Hippocampal formation (tissue), 2 donors: ENCODE data around the gene LTO1.

ENCODE experiments used
- DNase-seq, 2 donors: peaks; one replicate each; lab custom pipeline; 2025; lab: John Stamatoyannopoulos, UW

LTO1 gene, protein sequence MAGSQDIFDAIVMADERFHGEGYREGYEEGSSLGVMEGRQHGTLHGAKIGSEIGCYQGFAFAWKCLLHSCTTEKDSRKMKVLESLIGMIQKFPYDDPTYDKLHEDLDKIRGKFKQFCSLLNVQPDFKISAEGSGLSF

DNA sequence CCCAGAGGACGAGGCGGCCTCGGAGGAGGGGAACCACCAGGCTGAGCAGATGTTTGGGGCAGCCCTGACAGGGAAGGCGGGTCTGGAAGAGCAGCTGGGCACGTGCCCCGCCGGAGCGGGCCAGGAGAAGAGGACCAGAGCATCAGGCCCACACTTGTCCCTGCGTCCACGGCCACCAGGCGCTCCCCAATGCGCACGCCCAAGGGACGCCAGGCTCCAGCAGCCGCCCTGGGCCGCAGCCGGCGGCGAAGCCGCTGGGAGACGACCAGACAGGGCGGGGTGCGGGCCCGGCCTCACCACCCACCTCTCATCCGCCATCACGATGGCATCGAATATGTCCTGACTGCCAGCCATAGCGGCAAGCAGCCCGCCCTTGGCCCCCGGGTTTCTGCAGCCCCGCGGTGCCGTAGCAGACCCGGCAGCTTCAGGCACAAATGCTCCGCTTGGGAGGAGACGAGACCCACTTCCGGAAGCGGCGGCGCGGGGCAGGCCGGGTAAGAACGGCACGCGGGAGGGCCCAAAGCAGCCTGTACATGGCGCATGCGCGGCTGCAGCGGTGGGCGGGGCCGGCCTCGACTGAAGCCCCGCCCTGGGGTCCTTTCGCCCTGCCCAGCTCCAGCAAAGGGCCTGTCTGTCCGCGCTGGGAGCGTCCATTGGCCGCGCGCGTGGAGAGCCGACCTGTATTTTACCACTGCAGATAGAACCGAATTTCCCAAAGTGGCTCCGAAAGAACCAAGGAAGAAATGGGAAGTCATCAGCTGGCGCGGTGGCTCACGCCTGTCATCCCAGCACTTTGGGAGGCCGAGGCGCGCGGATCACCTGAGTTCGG is at the start of gene LTO1:
Gene LTO1, minus strand, starts transcription at position 468 of the 829 bp plus-strand sequence. Its CDS starts 114 bp downstream, at position 354.
- peak; percentile 92 to 94 for DNase-seq

DNA sequence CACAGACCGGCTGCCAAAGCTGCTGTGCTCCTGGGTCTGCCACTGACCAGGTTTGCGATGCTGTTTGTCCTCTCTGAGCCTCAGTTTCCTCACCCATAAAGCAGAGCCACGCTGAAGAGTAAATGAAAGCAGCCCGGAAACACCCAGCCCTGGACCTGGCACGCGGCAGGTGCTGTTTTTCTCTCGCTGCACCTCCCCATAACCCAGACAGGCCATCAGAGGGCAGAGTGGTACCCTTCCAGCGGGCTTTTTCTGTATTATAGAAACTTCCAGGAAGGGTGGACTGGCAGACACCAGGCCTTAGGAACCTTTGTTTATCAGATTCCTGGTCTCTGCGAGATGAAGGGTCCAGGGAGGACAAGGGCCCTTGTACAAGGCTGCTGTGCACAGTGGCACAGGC is 46.6 kb upstream of the LTO1 start:
- no peak for DNase-seq

DNA sequence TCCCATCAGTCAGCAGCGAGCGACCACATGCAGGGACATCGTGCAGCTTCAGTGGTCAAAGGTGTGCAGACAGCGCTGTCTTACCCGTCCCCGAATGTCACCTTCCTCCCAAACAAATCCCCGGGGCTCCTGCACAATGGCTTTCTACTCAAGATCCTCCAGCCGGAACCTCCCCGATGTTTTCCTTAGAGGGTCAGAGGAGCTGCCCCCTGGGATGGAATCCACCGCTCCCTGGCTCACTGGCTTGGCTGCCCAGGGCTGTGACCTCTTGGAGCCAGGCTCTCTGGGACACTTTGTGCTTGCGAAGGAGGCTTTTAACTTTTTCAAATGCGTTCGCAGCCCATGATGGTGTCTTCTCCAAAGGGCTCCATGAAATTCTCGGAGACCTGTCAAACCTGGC is 46.0 kb upstream of the LTO1 start:
- DNase-seq = no peak

DNA sequence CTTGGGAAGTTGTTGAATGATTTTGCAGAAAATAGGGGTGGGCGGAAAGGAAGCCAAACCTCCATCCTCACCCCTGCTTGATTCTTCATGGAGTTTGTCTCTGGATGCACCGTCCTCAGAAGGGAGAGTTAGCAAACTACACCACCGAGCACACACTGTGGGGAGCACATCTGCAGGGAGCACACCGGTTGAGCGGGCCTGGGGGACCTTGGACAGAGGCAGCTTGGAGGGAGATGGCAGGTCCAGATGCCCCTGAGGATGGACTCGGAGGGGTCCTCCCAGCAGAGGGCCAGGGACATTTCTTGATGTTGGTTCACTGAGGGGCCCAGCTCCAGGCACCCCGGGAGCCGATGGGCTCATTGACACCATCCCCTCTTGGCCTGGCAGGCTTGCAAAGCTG is 43.8 kb upstream of the LTO1 start:
- DNase-seq = no peak

DNA sequence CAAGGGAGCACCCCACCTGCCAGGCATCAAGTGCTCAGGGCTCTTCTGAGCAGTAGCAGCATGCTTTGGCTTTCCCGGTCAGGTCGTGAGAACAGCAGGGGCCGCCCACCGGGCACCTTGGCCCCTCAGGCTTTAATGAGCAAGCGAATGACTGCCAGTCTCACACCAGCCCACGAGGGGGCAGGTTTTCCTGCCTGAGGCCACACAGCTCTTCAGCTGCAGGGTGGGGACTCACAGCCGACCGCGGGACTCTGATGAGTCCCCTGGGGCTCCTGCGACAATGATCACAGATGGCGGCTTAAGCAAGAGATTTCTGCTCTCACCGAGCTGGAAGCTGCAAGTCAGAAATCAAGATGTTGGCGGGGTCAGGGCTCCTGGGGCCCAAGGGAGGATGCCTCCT is 43.0 kb upstream of the LTO1 start:
- no peak for DNase-seq

DNA sequence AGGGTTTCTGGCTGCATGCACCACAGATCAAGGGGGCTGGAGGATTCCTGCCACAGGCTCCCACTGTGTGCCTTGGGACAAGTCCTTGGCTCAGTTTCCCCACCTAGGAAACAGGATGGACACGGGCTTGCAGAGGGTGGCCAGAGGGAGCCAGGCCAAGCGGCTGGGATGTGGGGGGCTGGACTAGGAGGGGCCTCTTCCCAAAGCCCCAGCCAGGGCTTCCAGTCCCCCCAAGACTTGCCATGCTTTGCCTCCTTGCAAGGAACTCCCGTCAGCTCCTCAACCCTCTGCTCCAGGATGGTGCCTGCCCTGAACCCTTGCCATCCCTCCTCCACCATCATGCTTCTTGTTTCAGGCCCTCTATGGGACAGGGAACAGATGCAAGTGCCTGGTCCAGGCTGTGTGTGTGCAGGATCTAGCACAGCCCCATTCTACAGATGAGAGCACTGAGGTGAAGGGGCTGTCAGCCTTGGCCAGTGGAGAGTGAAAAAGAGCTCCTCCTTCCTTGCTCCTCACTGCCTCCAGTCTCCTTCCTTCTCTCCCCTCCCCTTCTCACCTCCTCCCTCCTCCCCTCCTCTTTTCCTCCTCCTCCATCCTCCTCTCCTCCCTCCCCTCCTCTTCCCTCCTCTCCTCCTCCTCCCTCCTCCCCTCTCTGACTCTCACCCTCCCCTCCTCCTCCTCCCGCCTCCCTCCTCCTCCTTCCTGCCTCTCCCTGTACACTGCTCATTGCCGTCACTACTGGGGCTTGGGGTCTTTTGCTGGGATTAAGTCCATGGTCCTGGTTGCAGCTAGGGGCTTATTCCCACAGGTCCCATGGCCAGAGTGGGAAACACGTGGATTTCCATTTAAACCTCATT is 42.0 kb upstream of the LTO1 start:
- DNase-seq = no peak

DNA sequence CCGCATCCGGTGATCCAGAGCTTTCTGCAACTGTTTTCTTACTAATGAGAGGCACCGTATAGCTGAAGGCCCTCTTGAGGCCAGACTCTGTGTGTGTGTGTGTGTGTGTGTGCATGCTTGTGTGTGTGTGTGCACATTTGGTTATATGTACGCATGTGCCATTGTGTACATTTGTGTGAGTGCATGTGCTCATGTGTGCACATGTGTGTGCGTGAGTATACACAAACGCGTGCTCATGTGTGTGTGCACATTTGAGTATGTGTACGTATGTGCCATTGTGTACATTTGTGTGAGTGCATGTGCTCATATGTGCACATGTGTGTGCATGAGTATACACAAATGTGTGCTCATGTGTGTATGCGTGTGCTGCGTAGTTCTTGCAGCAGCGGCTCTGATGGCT is 40.9 kb upstream of the LTO1 start:
- DNase-seq = no peak

DNA sequence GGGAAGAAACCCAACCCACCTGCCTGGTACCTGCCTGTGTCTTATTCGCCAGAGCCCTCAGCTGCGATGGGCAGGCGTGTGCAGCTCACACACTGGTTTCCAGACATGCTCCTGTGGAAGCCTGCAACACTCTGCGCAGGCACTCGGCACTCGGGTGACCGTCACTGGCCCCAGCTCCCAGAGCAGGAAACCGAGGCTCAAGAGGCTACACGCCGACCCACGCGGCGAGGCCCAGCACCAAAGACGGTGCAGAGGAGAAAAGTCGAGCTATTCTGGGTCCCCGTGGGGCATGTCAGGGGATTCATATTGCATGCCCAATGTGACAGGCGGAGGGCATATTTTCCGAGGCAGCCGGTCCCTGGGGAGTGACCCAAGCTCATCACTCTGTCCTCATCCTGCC is 40.3 kb upstream of the LTO1 start:
- DNase-seq = no peak

DNA sequence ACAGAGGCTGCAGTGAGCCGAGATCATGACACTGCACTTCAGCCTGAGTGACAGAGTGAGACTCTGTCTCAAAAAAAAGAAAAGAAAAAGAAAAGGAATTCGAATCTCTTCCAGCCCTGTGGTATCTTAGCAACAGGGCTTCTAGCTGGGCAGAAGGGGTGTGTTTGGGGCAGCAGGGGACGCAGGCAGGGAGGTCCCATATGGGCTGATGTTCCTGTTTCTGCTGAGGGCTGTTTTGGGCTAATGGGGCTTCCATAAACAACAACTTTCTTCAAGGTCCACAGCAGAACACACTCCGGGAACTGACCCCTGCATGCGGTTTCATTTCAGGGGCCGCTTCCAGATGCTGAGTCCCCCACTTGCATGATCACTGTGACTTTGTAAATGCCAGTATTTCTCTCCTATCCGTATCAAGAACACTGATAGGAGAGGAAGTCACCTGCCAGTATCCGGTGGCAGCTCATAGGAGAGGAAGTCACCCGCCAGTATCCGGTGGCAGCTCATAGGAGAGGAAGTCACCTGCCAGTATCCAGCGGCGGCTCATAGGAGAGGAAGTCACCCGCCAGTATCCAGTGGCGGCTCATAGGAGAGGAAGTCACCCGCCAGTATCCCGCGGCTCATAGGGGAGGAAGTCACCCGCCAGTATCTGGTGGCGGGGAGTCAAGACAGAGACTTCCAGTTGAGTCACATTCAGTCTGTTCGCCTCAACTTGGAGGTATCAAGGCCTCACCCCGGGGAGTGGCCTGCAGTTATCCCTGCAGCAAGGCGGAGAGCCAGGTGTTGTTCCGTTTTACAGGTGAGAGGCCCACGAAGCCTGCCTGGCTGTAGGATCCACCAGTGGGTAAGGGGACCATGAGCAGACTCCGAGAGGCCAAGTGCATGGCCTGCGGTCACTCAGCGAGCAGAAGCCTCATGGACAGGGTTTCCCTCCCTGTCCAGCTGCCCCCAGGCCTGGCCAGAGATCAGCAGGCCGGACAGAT is 37.0 kb upstream of the LTO1 start:
- DNase-seq = no peak

DNA sequence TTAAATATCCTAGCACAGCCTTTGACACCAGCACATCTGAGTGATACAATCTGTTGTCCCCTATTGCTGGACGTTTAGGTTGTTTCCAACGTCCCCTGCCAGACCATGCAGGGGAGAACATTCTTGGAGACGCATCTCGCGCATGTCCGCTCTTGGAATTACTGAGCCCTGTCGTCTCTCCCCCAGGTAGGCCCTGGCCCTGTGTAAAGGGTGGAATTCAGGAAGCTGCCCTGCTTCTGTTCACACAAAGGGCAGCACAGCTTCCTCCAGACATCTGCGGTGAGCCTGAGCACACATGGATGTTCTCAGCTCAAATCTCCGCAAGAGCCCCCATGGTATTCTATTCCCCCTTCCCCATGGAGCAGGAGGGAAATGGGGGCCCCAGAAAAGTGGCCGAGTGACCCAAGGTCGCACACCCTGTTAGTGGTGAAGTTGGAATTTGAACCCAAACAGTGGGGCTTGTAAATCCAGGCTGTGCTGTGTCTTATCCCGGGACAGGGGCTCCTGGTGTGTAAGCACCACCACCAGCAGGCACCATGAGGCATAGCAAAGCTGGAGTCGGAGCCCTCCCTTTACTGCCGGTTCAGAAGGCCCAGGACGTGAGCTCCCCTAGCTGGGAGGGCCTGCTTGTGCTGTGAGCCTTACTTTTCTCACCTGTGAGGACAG is 33.7 kb upstream of the LTO1 start:
- no peak for DNase-seq

DNA sequence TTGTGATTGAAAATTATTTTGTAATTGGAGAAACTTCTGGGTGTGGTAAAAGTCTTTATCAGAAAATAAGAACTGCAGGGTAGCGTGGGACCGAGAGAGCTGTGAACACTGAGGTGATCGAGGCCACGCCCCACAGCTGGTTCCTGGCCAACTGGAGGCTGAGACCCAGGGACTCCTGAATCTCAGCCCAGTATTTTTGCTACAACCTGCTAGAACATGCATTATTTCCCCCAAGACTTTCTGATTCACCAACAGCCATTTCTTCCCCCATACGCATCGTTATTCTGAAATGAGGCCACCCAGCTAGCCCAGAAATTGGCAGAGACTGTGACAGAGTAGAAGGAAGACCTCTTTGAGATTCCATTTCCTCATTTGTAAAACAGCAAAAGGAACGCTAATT is 32.0 kb upstream of the LTO1 start:
- DNase-seq = no peak

DNA sequence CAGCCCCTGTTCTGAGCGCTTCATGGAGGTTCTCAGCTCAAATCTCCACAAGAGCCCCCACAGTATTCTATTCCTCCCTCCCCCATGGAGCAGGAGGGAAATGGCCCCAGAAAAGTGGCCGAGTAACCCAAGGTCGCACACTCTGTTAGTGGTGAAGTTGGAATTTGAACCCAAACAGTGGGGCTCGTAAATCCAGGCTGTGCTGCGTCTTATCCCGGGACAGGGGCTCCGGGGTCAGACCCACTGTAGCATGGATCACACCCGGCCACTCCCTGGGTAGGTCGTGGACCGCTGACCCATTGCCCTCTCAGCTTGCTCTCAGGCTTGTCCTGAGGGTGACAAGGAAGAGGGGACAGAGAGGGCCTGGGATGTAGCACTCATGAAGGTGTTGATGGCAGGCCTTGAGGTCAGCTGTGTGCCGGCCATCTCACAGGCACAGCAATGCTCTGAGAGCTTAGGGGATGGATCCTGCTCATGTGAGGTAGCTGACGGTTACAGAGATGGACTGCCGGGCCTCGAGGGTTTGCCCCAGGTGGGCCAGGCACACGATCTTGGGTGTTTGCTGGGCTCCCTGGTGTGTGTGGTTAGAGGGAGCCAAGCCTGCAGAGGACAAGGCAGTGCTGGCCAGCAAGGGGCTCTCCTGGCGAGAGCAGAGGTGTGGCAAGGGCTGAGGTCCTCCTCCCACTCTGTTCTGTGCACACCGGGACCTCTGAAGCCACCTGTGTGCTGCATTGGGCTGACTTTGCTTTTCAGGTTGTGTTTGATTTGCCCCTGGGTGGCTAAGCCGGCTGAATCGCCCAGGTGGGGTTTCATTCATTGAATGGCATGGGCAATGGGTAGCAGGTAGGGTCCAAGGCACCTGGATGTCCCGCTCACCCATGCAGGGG is 31.0 kb upstream of the LTO1 start:
- DNase-seq = no peak

DNA sequence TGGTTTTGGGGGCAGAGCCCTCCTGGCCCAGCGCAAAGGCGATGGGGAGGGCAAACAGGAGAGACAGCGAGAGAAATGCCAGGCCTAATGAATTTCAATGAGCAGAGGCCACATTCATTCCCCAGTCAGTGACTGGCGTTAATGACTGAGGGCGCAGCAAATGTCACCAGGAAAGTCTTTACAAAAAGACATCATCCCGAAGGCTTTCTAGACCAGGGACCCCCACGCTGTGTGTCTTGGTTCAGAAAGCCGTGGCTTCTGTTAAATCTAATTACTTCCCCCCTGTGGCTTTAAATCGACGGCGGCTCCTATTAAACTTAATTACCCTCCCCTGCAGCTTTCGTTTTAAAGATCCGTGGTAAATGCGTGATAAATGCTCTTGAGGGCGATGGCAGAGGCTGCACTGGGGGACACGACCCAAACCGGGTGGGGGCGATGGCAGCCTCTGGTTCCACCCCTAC is 30.2 kb upstream of the LTO1 start:
- DNase-seq = no peak

DNA sequence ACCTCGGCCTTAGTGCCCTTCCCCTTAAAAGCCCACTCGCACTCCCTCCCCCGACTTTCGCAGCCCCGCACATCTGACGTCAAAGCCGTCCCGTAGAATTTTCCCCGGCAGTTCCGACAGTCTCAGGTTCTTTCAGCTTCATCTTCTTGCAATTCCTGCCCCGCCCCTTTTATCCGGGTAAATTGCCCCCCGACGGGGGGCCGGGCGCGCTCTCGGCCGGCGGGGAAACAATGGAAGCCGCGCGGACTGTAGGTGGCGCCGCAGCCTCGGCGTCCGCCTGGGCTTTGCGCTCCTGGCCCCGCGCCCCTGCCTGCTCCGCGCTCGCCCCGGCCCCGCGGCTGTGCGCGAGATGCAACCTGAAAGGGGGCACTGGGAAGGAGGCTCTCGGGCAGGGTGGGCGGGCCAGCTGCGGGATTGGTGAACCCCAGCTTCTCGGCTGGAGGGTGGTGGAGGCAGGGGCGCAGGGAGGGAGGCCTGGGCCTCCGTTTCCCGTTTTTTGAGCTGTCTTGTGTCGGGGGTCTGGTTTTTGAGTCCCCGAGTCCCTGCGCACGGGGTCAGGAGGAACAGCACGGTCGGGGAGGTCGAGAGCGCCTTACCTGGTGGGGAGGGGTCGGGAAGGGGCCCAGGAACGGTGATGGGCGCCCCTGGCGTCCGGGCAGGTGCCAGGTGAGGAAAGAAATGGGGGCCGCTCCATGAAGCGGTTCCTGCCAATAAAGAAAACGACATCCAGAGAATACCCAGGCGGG is 29.5 kb upstream of the LTO1 start:
- no peak for DNase-seq

DNA sequence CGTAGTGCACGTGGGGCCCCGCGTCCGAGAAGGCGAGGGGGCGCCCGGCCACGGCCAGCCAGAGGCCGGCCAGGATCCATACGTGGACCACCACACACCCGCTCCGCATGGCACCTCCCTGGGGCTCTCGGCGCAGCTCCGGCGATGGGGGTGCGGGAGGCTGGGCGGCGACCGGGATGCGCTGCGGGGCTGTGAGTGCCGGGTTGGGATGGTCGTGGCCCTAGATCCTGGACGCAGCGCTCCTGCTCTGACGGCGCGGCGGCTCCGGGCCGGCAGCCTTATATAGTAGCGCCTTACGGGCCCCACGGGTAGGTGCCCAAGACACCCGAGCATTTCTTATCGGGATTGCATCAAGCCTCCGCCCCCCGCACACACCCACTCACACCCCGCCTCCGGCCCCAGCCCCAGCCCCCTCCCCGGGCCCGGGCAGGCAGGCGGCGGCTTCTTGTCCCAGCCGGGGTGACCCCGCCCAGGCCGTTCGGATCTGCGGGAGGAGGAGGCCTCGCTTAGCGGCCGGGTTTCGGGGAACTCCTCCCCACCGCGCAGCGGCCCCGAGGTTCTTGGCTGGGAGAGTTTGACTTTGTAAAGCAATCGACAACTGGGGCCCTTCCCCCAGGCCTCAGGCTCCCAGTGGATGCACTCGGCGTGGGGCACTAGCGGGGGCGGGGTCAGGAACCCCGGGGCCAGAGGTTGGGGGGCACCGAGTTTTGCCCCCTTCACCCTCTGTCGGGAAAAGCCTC is 28.8 kb upstream of the LTO1 start, which contains the start of gene FGF19:
Gene FGF19, minus strand, starts transcription at position 255 of the 740 bp plus-strand sequence. Its CDS starts 146 bp downstream, at position 109.
- DNase-seq = no peak

DNA sequence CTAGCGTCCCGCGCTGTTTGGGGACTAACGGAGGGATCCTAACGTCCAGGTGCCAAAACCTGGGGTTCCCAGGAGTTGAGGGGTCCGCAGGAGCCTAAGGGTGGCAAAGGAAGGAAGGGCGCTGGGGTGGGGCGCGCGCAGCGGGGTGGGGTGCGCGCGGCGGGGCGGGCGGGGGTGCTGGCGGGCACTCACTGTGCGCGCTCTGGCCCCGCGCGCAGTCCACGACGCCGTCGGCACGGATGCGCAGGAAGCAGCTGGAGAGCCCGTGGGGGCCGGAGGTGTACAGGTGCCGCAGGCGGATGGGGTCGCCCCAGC is 28.3 kb upstream of the LTO1 start:
- DNase-seq = no peak

DNA sequence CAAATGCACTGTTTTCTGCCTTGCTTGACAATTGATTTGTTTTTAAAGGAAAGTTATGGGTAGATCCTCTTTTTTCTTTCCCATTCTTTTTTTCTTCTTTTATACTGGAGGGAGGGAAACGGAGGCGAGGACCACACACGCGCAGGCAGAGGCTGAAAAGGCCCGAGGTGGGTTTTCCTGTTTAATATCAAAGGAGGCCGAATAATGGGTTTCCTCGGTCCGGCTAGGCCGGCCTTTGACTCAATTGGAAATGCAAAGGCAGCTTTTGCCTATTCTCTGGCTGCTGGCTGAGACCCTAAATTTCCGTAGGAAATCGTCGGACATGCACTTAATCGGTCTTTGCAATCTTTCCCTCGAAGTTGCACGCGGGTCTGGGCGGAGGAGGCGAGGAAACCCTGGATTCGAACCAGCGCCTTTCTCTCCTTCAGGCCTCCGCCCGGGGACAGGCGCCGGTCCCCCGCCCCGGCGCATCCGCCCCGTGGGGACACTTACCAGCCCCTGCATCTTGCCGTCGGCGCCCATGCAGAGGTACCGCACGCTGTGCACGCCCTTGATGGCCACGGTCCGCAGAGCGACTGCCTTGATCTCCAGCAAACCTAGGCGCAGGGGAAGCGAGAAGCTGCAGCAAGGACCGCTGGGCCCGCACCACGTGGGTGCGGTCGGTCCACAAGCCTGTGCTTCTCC is 27.8 kb upstream of the LTO1 start:
- DNase-seq = no peak

DNA sequence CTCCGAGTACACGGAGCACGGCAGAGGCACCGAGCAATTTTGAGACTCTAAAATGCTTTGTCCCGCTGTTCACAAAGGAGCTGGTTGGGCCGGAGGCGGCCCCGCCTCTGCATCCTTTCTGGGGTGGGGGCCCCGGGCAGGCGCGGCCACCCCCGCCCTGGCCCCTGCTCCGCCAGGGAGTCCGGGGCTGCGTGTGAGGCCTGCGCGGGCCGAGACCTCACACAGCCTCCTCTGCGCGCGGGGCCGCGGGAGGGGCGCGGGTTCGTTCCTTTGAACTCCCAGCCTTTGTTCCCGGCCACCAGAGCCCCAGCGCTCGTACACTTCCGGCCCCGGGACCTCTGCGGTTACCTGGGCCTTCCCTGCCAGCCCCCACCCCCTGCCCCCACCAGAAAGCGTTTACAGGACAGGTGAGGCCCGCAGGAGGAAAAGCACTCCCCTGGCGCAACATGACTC is 27.1 kb upstream of the LTO1 start:
- no peak for DNase-seq
